ENCODE results near the gene CHCHD6.

Gene CHCHD6

GRCh38 chr3:126963261-126964190 is 259.5 kb downstream of the CHCHD6 start:
- FAIRE-seq: no peak

- no peak for FAIRE-seq
Observed at GRCh38 chr3:126964261-126964660, 260.2 kb downstream of the CHCHD6 start.

- FAIRE-seq: no peak
Observed at GRCh38 chr3:126964950-126965349, 260.9 kb downstream of the CHCHD6 start.

- FAIRE-seq: no peak
Observed at GRCh38 chr3:126965526-126966080, 261.6 kb downstream of the CHCHD6 start.

GRCh38 chr3:126967386-126967785 is 263.3 kb downstream of the CHCHD6 start:
- no peak for FAIRE-seq

GRCh38 chr3:126968391-126969390 is 264.7 kb downstream of the CHCHD6 start:
- FAIRE-seq: no peak

GRCh38 chr3:126969586-126969985 is 265.5 kb downstream of the CHCHD6 start:
- FAIRE-seq: no peak

GRCh38 chr3:126970101-126970500 is 266.1 kb downstream of the CHCHD6 start:
- no peak for FAIRE-seq

- no peak for FAIRE-seq
Observed at GRCh38 chr3:126970921-126971320, 266.9 kb downstream of the CHCHD6 start.

GRCh38 chr3:126971891-126972351 is 267.9 kb downstream of the CHCHD6 start:
- no peak for FAIRE-seq

- no peak for FAIRE-seq
Observed at GRCh38 chr3:126972866-126973265, 268.8 kb downstream of the CHCHD6 start.

GRCh38 chr3:126973814-126974213 is 269.8 kb downstream of the CHCHD6 start:
- FAIRE-seq: no peak

GRCh38 chr3:126974756-126975155 is 270.7 kb downstream of the CHCHD6 start:
- FAIRE-seq: no peak

- FAIRE-seq: no peak
Observed at GRCh38 chr3:126976906-126977305, 272.9 kb downstream of the CHCHD6 start.

- FAIRE-seq: no peak
Observed at GRCh38 chr3:126977821-126978220, 273.8 kb downstream of the CHCHD6 start.

- no peak for FAIRE-seq
Observed at GRCh38 chr3:126978291-126978690, 274.3 kb downstream of the CHCHD6 start.

GRCh38 chr3:126979046-126979628 is 275.1 kb downstream of the CHCHD6 start:
- FAIRE-seq: no peak

GRCh38 chr3:126980266-126980811 is 276.3 kb downstream of the CHCHD6 start:
- FAIRE-seq: no peak

GRCh38 chr3:126982126-126982470 is 278.1 kb downstream of the CHCHD6 start:
- FAIRE-seq: no peak

GRCh38 chr3:126982471-126983175 is 278.6 kb downstream of the CHCHD6 start, which contains the start of gene PLXNA1:
Gene PLXNA1 (plus strand): TSS chr3:126983115. CDS start chr3:126988594, 5,479 bp downstream.
- no peak for FAIRE-seq

- no peak for FAIRE-seq
Observed at GRCh38 chr3:126983276-126983652, 279.2 kb downstream of the CHCHD6 start.
